Activated CD4-positive, alpha-beta T cell treated with anti-CD3 and anti-CD28 coated beads, Interleukin-2, Interleukin-6, amounts not matched to agents 100 ng/mL and 50 ng/mL, durations not matched to agents 16 hours and 8 hours (primary cell): ENCODE measurements around the gene NEK2.
"Not testable (repeated sequence)": the region's sequence is repeated elsewhere in the genome, so short reads cannot be mapped to it uniquely, and the experiment has no call there.

Experiments
- DNase-seq: peaks from one replicate; pipeline ENCODE4 v3.0.0-alpha.2; 2020

Gene NEK2

GRCh38 chr1:211630236-211631081 is 45.0 kb downstream of the NEK2 start:
- no peak for DNase-seq

DNA sequence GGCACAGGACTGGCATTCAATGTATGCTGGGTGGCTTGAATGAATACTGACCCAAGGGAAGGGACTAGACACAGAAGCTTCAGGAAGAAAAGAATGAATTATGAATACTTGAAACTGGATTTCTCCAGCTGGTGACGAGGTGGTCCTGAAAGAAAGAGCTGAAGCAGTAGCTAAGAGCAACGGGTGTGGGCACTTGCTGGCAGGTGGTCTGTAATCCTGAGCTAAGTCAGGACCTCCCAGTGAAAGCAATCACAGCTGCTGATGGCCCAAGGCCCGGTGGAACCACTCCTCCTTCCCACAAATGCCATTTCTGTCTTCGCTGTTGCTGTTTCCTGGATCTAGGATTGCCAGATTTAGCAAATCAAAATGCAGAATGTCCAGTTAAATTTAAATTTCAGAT is 47.0 kb downstream of the NEK2 start:
- no peak for DNase-seq

DNA sequence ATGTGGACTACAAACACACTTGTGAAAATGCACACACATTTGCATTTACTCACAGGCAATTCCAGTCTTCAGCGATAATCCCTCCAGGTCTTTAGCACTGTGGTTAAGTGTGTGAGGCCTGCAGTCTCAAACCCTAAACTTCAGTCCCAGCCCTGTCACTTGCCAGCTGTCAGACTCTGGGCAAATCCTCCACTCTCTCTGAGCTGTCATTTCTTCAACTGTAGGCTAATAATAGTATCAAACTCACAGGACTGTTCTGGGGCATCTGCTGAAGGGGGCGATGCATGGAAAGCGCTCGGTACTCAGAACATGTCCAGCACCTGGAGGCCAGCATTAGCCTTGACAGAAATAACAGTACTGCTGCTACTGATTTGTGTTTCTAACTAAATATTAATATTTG is 48.2 kb downstream of the NEK2 start:
- no peak for DNase-seq

DNA sequence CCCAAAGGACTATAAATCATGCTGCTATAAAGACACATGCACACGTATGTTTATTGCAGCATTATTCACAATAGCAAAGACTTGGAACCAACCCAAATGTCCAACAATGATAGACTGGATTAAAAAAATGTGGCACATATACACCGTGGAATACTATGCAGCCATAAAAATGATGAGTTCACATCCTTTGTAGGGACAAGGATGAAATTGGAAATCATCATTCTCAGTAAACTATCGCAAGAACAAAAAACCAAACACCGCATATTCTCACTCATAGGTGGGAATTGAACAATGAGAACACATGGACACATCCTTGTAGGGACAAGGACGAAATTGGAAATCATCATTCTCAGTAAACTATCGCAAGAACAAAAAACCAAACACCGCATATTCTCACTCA is 49.6 kb downstream of the NEK2 start:
- not testable (repeated sequence) for DNase-seq

DNA sequence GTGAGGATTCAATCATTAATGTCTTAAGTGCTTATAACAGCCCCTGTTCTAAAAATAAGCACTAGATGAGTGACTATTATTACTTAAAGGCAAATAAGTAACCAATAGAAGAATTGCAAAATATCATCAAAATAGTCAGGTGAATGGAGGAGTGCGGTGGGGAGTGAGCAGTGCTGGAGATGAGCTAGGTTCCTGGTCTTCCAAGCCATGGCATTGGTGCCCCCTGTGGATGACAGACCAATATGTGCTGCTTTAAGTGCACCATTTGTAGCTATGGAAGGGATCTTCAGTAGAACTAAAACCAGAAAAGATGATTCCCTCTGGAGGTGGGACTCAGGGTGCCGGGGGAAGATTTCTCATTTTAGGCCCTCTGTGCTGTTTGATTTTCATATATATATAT is 50.4 kb downstream of the NEK2 start:
- DNase-seq: no peak

DNA sequence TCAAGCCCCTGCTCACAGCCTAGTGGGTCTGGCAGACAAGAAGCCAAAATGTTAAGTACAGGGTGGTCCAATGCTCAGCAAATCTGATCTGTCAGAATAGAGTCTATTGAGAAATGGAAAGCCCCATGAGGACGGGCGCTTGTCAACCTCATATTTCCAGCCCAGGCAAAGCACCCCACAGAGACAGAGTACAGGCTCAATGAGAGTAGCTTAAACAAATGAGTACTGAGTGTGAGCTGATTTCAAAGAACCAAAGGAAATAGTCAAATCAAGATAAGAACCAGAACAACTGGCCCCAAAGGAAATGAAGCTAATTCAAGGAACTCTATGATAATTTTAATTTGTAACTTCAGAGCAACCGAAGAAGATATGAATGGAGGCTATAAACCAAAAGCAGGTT is 51.9 kb downstream of the NEK2 start:
- peak; percentile 16 for DNase-seq

DNA sequence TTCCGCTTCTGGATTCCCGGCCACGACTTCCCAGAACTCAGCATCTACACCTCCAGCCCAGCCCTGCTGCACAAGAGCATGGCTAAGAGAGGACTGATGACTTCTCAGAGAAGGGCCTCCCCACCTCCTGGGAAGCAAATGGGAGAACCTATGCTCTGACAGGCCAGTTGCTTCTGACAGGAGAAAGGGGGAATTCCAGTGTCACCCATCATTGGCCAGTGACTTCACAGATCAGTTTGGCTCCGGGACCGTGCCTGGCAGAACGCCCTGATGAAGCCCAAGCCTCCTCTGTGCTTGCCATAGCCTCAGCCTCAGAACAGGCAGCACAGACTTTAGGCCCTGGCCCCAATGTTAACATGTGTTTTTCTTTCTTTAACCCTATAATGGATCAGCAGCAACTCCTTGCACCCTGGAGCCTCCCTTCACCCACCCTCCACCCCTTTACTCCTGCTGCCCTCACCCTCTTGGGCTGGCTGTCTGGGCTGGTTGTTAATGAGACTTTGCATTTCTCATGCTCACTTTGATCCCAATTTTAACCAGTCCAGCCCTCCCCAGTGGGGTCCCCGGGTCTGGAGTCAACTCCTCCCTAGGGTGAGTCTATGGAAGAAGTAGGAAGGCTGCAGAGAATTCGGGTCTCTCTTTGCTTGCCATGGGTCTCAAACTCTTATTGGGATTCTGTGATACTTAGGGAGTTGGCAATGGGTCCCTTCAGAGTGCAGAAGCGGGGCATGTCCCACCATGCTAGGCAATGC is 53.8 kb downstream of the NEK2 start:
- DNase-seq: no peak

- DNase-seq: no peak
Observed at GRCh38 chr1:211620097-211620496, 55.3 kb downstream of the NEK2 start.

GRCh38 chr1:211619033-211619996 is 56.1 kb downstream of the NEK2 start:
- DNase-seq: no peak

- DNase-seq: no peak
Observed at GRCh38 chr1:211616965-211617297, 58.5 kb downstream of the NEK2 start.

GRCh38 chr1:211616231-211616964 is 59.0 kb downstream of the NEK2 start:
- DNase-seq: no peak

GRCh38 chr1:211614615-211615014 is 60.8 kb downstream of the NEK2 start:
- no peak for DNase-seq

DNA sequence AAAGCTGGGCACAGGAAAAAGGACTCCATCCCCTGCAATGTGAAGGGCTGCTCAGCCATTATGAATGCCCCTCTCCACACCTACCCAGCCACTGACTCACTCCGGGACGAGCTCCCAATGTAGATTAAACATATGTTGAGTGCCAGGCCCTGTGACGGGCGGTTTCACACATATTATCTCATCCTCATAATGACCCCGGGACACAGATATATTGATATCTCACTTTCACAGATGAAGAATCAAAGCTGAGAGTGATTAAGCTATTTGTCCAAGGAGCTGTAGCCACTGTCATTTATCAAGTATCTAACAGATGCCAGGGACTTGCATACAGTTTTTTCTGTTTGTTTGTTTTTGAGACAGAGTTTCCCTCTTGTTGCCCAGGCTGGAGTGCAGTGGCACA is 61.5 kb downstream of the NEK2 start:
- DNase-seq: no peak

DNA sequence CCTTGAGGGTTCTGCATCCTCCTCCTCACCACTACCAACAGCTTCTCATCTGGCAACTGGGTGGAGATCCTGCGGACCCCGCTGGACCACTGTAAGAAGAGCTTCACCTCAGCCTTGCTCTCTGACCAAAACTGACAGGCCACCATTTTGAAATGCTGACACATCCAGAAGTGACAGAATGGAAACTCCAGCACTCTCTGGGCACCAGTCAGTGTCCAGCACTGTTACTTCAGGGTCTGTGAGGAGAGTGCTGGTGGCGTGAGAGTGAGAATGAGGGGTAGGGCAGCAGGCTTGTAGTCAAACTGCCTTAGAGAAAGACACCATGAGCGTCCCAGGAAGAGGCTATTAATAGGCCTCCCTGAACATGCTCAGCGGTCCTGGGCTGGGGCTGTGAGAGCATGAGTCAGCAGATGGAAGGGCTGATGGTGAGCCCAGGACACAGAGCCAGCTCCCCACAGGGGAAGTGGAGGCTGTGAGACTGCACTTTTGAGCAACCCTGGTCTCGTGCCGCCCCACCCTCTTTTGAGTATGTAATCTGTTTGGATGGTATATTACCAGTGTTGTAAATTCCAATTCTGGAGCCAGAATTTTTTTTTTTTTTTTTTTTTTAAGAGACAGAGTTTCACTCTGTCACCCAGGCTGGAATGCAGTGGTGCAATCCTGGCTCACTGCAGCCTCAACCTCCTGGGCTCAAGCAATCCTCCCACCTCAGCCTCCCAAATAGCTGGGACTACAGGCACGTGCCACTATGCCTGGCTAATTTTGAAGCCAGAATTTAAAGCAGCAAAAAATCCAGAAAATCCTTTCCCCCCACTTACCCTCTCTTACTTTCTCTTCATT is 62.1 kb downstream of the NEK2 start:
- DNase-seq: peak; percentile 33

DNA sequence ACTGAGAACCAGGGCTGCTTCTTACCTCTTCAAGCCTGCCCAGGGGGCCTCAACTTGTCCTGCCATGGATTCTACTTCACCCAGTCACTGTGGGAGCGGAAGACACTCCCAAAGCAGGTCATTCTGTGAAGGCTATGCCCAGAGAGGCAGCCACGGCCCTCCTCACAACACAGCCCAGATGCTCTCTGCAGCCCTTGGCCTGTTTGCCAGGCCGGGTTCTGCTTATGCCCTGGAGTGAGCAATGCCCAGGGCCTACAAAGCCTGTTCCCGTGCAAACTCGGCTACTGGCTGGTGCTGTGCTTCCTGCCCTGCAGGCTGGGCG is 62.7 kb downstream of the NEK2 start:
- DNase-seq: no peak
